Retinal pigment epithelial cell (primary cell): Measurements from ENCODE around the gene PAX5.
A peak's percentile ranks its signal among the peaks of the same experiment; 100 is the strongest.

ENCODE experiments used
- DNase-seq: peaks from one replicate; pipeline ENCODE4 v3.0.0-alpha.2; 2010; ENCODE audit warnings: low read depth
- H3K4me3 ChIP-seq: 2 replicates; pipeline ENCODE4 v1.5.1; 2011; ENCODE audit warnings: mild to moderate bottlenecking, low read length, control low read depth, moderate library complexity
- CTCF ChIP-seq: conservative IDR thresholded peaks from 2 replicates; pipeline ENCODE4 v1.5.1; 2011; ENCODE audit warnings: low read depth, low read length, control low read depth, inconsistent platforms

Gene PAX5

DNA sequence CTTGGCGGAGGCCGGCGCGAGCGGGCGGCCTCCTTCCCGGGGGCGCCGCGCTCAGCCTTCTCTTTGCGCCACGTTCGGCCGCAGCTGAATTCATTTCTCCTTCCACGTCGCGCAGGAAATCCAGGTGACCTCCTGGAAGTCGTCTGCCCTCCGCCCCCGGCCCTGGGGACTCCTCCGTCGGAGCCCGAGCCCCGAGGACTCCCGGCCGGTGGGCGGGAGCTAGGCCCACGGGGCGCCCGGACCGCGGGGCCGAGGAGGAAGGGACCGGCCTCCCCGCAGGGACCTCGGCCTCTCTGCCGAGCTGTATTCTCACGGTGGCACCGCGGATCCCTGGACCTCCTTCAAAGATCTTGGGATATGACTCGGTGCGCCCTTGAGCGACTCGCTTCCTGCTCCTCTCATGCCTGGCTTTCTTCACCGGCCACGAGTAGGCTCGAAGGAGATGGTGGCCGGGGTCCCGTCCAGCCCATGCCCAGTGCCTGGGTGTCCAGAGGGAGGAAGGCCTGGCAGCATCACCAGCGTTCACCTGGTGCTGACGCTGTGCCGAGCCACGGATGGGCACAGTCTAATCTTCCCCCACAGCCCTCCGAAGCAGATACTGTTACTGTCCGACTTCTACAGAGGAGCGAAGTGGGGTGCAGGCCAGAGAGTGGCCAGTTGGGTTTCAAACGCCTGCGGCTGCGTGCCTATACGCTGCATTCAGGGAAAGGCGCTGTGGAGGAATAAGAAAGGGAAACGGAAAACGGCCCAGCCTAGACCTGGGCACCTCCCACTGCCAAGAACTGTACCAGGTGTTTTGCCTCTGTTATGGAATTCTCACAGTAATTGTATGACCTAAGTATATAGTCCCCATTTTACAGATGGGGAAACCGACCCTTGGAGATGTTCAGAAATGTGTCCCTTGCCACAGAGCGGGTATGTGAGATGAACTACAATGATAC, 47.3 kb downstream of the PAX5 start:
- no peak overlapping the region for H3K4me3 ChIP-seq
- no peak for DNase-seq
- TF ChIP-seq CTCF: no peak

DNA sequence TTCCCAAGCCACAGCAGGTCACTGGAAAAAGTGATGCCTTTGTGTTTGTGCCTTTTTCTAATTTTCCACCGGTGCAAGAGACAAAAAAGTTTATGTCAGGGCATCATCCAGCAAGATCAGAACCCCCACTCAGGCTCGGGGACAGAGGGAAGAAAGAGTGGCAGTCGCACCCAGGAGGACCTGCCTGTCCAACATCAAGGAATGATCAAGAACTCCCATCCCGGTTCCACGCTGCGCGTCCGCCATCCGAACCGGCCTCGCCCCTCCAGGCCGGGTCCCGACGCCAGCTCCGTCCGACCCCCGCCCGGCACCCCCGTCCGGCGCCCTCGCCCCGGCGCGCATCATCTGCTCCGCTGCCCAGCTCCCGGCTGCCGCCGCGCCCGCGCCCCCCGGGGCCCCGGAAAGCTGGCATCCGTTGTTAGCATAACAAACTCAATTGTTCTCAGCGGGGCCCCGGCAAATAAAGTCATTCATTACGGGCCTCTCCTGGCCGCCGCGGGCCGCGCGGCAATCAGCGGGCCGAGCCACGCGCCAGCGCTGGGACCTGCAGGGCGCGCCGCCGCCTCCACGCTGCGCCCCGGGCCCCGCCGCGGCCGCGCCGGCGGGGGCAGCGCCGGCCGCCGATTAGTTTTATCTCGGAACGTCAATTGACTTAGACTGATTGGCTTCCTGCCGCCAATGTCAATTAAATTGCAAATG, 48.1 kb downstream of the PAX5 start:
- no peak overlapping the region for H3K4me3 ChIP-seq
- DNase-seq: no peak
- TF ChIP-seq CTCF: no peak

DNA sequence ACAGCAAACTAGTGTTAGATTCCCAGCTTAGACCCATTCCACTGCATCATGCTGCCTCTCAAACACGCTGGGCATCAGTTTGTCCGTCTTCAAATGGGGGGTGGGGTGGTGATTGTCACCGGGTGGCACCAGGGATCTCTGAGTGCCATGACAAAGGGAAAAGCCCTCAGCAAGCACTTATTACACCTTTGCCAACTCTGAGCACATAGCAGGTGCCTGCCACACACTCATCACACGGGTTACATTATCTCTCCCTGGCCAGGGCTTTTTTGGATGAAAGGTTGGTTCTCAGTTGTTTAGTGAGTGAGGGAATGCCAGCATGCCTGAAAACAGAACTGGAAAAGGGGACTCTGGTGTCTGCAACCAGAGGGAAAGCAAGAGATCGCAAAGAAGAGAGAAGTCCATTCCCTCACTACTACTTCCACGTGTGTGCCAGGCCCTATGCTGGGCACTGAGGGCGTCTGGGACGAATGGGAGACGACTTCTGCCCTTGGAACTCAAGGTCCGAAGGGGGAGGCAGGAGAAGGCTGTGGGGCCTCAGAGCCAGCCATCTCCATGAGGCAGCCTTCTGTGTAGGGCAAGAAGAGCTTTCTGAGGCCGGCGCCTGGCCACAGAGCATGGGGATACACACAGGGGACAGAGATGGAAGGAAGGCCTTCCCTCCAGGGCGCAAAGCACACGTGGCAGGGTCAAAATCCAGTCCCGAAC, 48.9 kb downstream of the PAX5 start:
- no peak overlapping the region for H3K4me3 ChIP-seq
- TF ChIP-seq CTCF: no peak
- no peak for DNase-seq

- H3K4me3 ChIP-seq: no peak overlapping the region
- no peak for DNase-seq
- peak; percentile 37 for TF ChIP-seq CTCF
Observed at GRCh38 chr9:36980148-36980974, 53.7 kb downstream of the PAX5 start.

DNA sequence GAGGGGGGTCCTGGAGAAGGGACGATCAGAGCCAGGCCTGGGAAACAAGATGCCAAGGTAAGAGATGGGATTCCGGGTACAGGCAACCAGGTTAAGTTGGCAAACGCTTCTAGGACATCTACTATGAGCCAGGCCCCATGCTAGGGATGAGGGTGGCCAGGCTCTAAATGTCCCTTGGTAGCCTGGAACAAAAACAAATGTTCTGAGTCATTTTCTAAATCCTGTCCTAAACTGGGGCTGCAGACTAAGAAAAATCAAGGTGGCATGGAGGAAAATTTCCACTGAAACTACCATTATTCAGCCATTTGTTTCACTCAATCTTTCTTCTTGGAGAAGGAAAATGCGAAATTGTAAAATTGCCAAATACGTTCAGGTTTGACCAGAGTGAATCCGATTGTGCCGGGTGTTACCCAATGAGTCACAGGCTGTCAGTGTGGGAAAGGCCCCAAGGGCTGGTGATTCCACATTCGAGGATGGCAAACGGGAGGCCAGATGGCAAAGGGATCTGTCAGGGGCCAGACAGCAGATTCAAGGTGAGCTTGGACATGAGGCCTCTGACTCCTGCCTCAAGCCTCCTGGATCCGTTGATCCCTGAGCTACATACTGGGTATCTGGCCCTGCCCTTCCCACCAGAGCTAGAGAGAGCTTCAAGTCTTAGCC, 57.6 kb downstream of the PAX5 start:
- DNase-seq: no peak
- H3K4me3 ChIP-seq: no peak overlapping the region
- no peak for TF ChIP-seq CTCF

- peak; percentile 48 for TF ChIP-seq CTCF
- DNase-seq: no peak
- H3K4me3 ChIP-seq: no peak overlapping the region
Observed at GRCh38 chr9:36974731-36975130, 59.3 kb downstream of the PAX5 start.
